B cell (primary cell): ENCODE results near the gene EBF3. TPM values are rescaled to one million over a fixed set of nuclear protein-coding genes. Genes with fewer than 3 reads are reported as not detected.
"Not testable (repeated sequence)": the region's sequence is repeated elsewhere in the genome, so short reads cannot be mapped to it uniquely, and the experiment has no call there.

ENCODE experiments used
- ATAC-seq: fragments of 200-7000 bp; cut with Tn5 transposase; one replicate; pipeline ENCODE4 v1.10.0; 2021; ENCODE audit warnings: low read depth, mild to moderate bottlenecking, moderate number of reproducible peaks, moderate library complexity
- CTCF ChIA-PET: fragments of 350-600 bp; sonication (Branson Sonifier 250); formaldehyde crosslinking; loops from one replicate; lab custom pipeline; 2021; ENCODE audit warnings: antibody characterized with exemption, inconsistent platforms; lab: Charles Lee
- POLR2A ChIA-PET: fragments of 350-600 bp; sonication (Branson Sonifier 250); formaldehyde crosslinking; loops from one replicate; lab custom pipeline; 2021; ENCODE audit warnings: antibody characterized with exemption; lab: Charles Lee
- DNase-seq: peaks from one replicate; pipeline ENCODE4 v3.0.0; 2013
- H2AFZ ChIP-seq: 2 replicates; pipeline ENCODE4 v1.6.1; 2012; ENCODE audit warnings: mild to moderate bottlenecking, low read depth, low read length; ENCODE audit not compliant: insufficient read depth, poor library complexity, severe bottlenecking
- H3K27ac ChIP-seq, 2 donors: 1 replicate in 1 of 2; 2 replicates in 1 of 2; pipeline ENCODE4 v1.5.1; 2012 to 2013; ENCODE audit warnings: low read length in 2 of 2, mild to moderate bottlenecking in 2 of 2, moderate library complexity in 1 of 2
- H3K27me3 ChIP-seq, 4 experiments: fragments of 200-600 bp in 1 of 4; sonication (generic) in 1 of 4; replicated peaks in 1 of 4; 1 replicate in 2 of 4; 2 replicates in 2 of 4; pipeline versions ENCODE4 v1.6.1 to v1.7.0; 2013 to 2016; ENCODE audit warnings: low read length in 3 of 4, mild to moderate bottlenecking in 2 of 4, mixed read lengths in 1 of 4, moderate library complexity in 1 of 4; ENCODE audit not compliant: insufficient read depth in 4 of 4, control insufficient read depth in 3 of 4; ENCODE audit errors: control extremely low read depth in 1 of 4
- H3K36me3 ChIP-seq, 2 experiments: replicated peaks in 1 of 2; 1 replicate in 1 of 2; 2 replicates in 1 of 2; pipeline versions ENCODE4 v1.6.1 to v1.7.1; 2013; ENCODE audit warnings: low read length in 1 of 2; ENCODE audit not compliant: insufficient read depth in 2 of 2, control insufficient read depth in 1 of 2; ENCODE audit errors: control extremely low read depth in 1 of 2, extremely low read depth in 1 of 2
- H3K4me1 ChIP-seq, 2 donors: fragments of 200-600 bp in 1 of 2; sonication (generic) in 1 of 2; 1 replicate in 1 of 2; 2 replicates in 1 of 2; pipeline versions ENCODE4 v1.5.1 to v1.6.1; 2013 to 2017; ENCODE audit warnings: low read length in 2 of 2; ENCODE audit not compliant: control insufficient read depth in 2 of 2, insufficient read depth in 2 of 2
- H3K4me2 ChIP-seq: replicated peaks from 2 replicates; pipeline ENCODE3; 2012; ENCODE audit warnings: mild to moderate bottlenecking, low read depth, low read length; ENCODE audit not compliant: poor library complexity, severe bottlenecking
- H3K4me3 ChIP-seq, 5 experiments: fragments of 200-600 bp in 1 of 5; sonication (generic) in 1 of 5; 1 replicate in 3 of 5; 2 replicates in 2 of 5; pipeline versions ENCODE4 v1.5.1 to v1.7.0; 2011 to 2016; ENCODE audit warnings: low read length in 4 of 5, mild to moderate bottlenecking in 4 of 5, low read depth in 2 of 5, control low read depth in 1 of 5, moderate library complexity in 1 of 5; ENCODE audit not compliant: insufficient read depth in 1 of 5; ENCODE audit errors: control extremely low read depth in 1 of 5, extremely low read depth in 1 of 5
- H3K79me2 ChIP-seq: fragments of 200-600 bp; sonication (generic); one replicate; pipeline ENCODE4 v1.6.0; 2016; ENCODE audit warnings: low read length; ENCODE audit not compliant: control insufficient read depth, insufficient read depth
- H3K9ac ChIP-seq: fragments of 200-600 bp; sonication (generic); 2 replicates; pipeline ENCODE4 v1.6.1; 2017; ENCODE audit warnings: mild to moderate bottlenecking, low read length, moderate library complexity
- H3K9me3 ChIP-seq, 3 donors: one replicate each; pipeline versions ENCODE4 v1.6.1 to v1.7.1; 2013; ENCODE audit warnings: low read length in 2 of 3; ENCODE audit not compliant: control insufficient read depth in 2 of 3, insufficient read depth in 1 of 3; ENCODE audit errors: control extremely low read depth in 1 of 3
- H4K20me1 ChIP-seq: 2 replicates; pipeline ENCODE4 v1.6.0; 2012; ENCODE audit warnings: mild to moderate bottlenecking, low read length; ENCODE audit not compliant: insufficient read depth, control insufficient read depth, poor library complexity, severe bottlenecking
- H3K27ac Mint-ChIP-seq: one replicate; pipeline ENCODE4 v1.8.0; 2021; ENCODE audit warnings: mixed read lengths
- H3K27me3 Mint-ChIP-seq: one replicate; pipeline ENCODE4 v1.8.0; 2021; ENCODE audit warnings: mixed read lengths
- H3K4me1 Mint-ChIP-seq: one replicate; pipeline ENCODE4 v1.8.0; 2021; ENCODE audit warnings: mixed read lengths
- H3K4me3 Mint-ChIP-seq: one replicate; pipeline ENCODE4 v1.8.0; 2021; ENCODE audit warnings: mixed read lengths
- H3K9me3 Mint-ChIP-seq: one replicate; pipeline ENCODE4 v1.8.0; 2022; ENCODE audit warnings: mixed read lengths; ENCODE audit not compliant: insufficient read depth
- CTCF ChIP-seq: fragments of 200-600 bp; IDR thresholded peaks from one replicate; pipeline ENCODE4 v1.8.0; 2022; ENCODE audit warnings: antibody characterized with exemption, mild to moderate bottlenecking
- EZH2 ChIP-seq: IDR thresholded peaks from 2 replicates; pipeline ENCODE4 v1.6.1; 2012; ENCODE audit warnings: borderline replicate concordance, low read depth, mild to moderate bottlenecking, moderate library complexity, low read length; ENCODE audit not compliant: insufficient read depth, poor library complexity, severe bottlenecking
- WGBS: methylation state at CpG from one replicate; pipeline ENCODE4 v1.1.5; 2013; ENCODE audit warnings: missing lambda C conversion rate; ENCODE audit not compliant: insufficient coverage; 5-methylcytosine and 5-hydroxymethylcytosine counted together
- intact Hi-C: fragments of 100-400 bp; cut with micrococcal nuclease; formaldehyde crosslinking; loops from one replicate; pipeline ENCODE4 v1.10.0; 2022
- polyA plus RNA-seq: library from polyadenylated mRNA; depleted of rRNA; stranded (reverse); fragments of >200 nt; gene quantifications from 2 replicates; pipeline ENCODE4 v1.2.3, GENCODE V29; 2012
- total RNA-seq, 2 donors: library from RNA; stranded (reverse); fragments of 120-200 nt in 1 of 2; gene quantifications; 1 replicate in 1 of 2; 2 replicates in 1 of 2; pipeline versions ENCODE4 v1.2.3 to v1.2.4, GENCODE V29; 2013 to 2022

EBF3 gene
- total and polyA plus RNA-seq, 2 donors (not counting 1 experiment from before 2014, with no cell fraction given): not detected

- ChIA-PET POLR2A (no interaction called here), CTCF (no interaction called here)
- H3K36me3 ChIP-seq: no peaks in the 10 kb centered on the region
- no peak overlapping the region for H3K4me3 Mint-ChIP-seq
- DNase-seq (no peak), ATAC-seq (no peak)
- no peaks in the 10 kb centered on the region for H3K27me3 Mint-ChIP-seq
- H2AFZ ChIP-seq: no peak overlapping the region
- H3K4me1 ChIP-seq: no peaks in the 10 kb centered on the region
- H3K27ac Mint-ChIP-seq: no peak overlapping the region
- no peak overlapping the region for H3K4me2 ChIP-seq
- H4K20me1 ChIP-seq: no peaks in the 10 kb centered on the region
- H3K9ac ChIP-seq: no peak overlapping the region
- intact Hi-C loops: no loop called here
- H3K9me3 ChIP-seq: peaks cover 0 to 3% (median 0%) of the 10 kb centered on the region in 3 donors
- no peak overlapping the region for H3K27ac ChIP-seq
- WGBS: 90% methylated on average over 14 of the region's 16 CpGs
- no peaks in the 10 kb centered on the region for H3K4me1 Mint-ChIP-seq
- H3K9me3 Mint-ChIP-seq: no peaks in the 10 kb centered on the region
- TF ChIP-seq EZH2: no peak
- no peak for TF ChIP-seq CTCF
- no peak overlapping the region for H3K4me3 ChIP-seq
- H3K27me3 ChIP-seq: no peaks in the 10 kb centered on the region
- no peaks in the 10 kb centered on the region for H3K79me2 ChIP-seq
These were observed 42.1 kb downstream of the EBF3 start for GRCh38 chr10:129921801-129922597.

GRCh38 chr10:129921065-129921670 is 42.9 kb downstream of the EBF3 start:
- WGBS: 96% methylated on average over 15 of the region's 18 CpGs
- no peak overlapping the region for H3K4me2 ChIP-seq
- CTCF ChIA-PET: no interaction called here
- H3K4me3 ChIP-seq: no peak overlapping the region
- H3K9ac ChIP-seq: no peak overlapping the region
- H3K4me3 Mint-ChIP-seq: no peak overlapping the region
- no peaks in the 10 kb centered on the region for H3K27me3 ChIP-seq
- no peak overlapping the region for H3K27ac ChIP-seq
- DNase-seq (no peak), ATAC-seq (no peak)
- H4K20me1 ChIP-seq: no peaks in the 10 kb centered on the region
- no peak overlapping the region for H3K27ac Mint-ChIP-seq
- no peaks in the 10 kb centered on the region for H3K4me1 Mint-ChIP-seq
- intact Hi-C loops: no loop called here
- POLR2A ChIA-PET: no interaction called here
- H3K9me3 Mint-ChIP-seq: no peaks in the 10 kb centered on the region
- H3K4me1 ChIP-seq: no peaks in the 10 kb centered on the region
- H3K36me3 ChIP-seq: no peaks in the 10 kb centered on the region
- TF ChIP-seq EZH2 (no peak), CTCF (no peak)
- H3K9me3 ChIP-seq: peaks cover 0 to 3% (median 0%) of the 10 kb centered on the region in 3 donors
- H3K27me3 Mint-ChIP-seq: no peaks in the 10 kb centered on the region
- no peaks in the 10 kb centered on the region for H3K79me2 ChIP-seq
- no peak overlapping the region for H2AFZ ChIP-seq

- H3K4me2 ChIP-seq, H3K9me3 ChIP-seq, H3K4me1 Mint-ChIP-seq, H3K36me3 ChIP-seq, H3K4me1 ChIP-seq, intact Hi-C loops, H3K79me2 ChIP-seq, H4K20me1 ChIP-seq, CTCF ChIA-PET, ATAC-seq, H3K27ac Mint-ChIP-seq, H3K27me3 Mint-ChIP-seq, H3K4me3 Mint-ChIP-seq, H2AFZ ChIP-seq, DNase-seq, H3K9me3 Mint-ChIP-seq, H3K27ac ChIP-seq, H3K9ac ChIP-seq, POLR2A ChIA-PET, H3K4me3 ChIP-seq, H3K27me3 ChIP-seq: not testable (repeated sequence)
- WGBS: 94% methylated on average over 12 of the region's 18 CpGs
These were observed 43.9 kb downstream of the EBF3 start for GRCh38 chr10:129920187-129920586.
